Activated T-cell treated with anti-CD3 and anti-CD28 coated beads, Interleukin-2, amount 50 U/mL, for 72 hours (primary cell): ENCODE results near the gene TAF11L10. TPM values are rescaled to one million over a fixed set of nuclear protein-coding genes. Genes with fewer than 3 reads are reported as not detected.
"Not testable (repeated sequence)": the region's sequence is repeated elsewhere in the genome, so short reads cannot be mapped to it uniquely, and the experiment has no call there.

Experiments
- ATAC-seq, 2 donors: fragments of 150-1000 bp; cut with Tn5 transposase; replicated peaks in 1 of 2; 2 replicates each; pipeline ENCODE4 v1.10.0; 2021; ENCODE audit warnings: moderate library complexity in 2 of 2, mild to moderate bottlenecking in 1 of 2
- DNase-seq, 2 donors: peaks; one replicate each; pipeline ENCODE4 v3.0.0; 2021 to 2022; ENCODE audit warnings: mixed read lengths in 1 of 2
- H3K27ac Mint-ChIP-seq: one replicate; pipeline ENCODE4 v1.8.0; 2022; ENCODE audit warnings: mild to moderate bottlenecking, moderate library complexity, mixed read lengths
- H3K27me3 Mint-ChIP-seq: one replicate; pipeline ENCODE4 v1.8.0; 2022; ENCODE audit warnings: low read depth, mixed read lengths
- H3K36me3 Mint-ChIP-seq, 2 donors: one replicate each; pipeline ENCODE4 v1.8.0; 2022; ENCODE audit warnings: mixed read lengths in 2 of 2, mild to moderate bottlenecking in 1 of 2; ENCODE audit not compliant: insufficient read depth in 2 of 2
- H3K4me1 Mint-ChIP-seq: one replicate; pipeline ENCODE4 v1.8.0; 2022; ENCODE audit warnings: low read depth, mixed read lengths
- H3K4me3 Mint-ChIP-seq, 2 donors: one replicate each; pipeline ENCODE4 v1.8.0; 2022; ENCODE audit warnings: mild to moderate bottlenecking in 2 of 2, mixed read lengths in 2 of 2, moderate library complexity in 2 of 2
- H3K9me3 Mint-ChIP-seq, 2 donors: one replicate each; pipeline ENCODE4 v1.8.0; 2022; ENCODE audit warnings: mixed read lengths in 2 of 2
- total RNA-seq, 2 donors: library from RNA; stranded (reverse); gene quantifications; one replicate each; pipeline ENCODE4 v1.2.3, GENCODE V29; 2022

The TAF11L10 gene
- total RNA-seq = not detected

DNA sequence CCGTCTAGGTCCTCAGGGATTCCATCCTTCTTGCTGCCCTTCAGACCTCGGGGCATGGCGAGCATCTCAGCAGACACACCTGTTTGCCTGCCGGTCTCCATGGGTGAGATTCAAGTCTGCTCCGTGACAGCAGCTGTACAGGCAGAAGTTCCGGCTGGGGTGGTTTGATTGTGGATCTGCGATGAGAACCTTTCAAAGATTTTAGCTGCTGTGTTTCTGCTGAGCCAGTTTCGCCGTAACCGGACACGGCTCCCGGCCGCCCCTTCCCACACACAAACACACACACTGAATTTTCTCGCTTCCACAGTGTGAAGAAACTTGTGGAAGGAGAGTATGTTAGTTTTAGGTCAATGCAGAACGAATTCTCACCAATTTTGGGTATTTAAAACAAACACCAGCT is at the start of gene TAF11L10:
Gene TAF11L10, minus strand, starts transcription at position 101 of the 400 bp plus-strand sequence.
- H3K36me3 Mint-ChIP-seq, H3K27me3 Mint-ChIP-seq, H3K27ac Mint-ChIP-seq, DNase-seq, H3K4me3 Mint-ChIP-seq, H3K9me3 Mint-ChIP-seq, H3K4me1 Mint-ChIP-seq, ATAC-seq: not testable (repeated sequence)

GRCh38 chr5:17634160-17634559 is 36.5 kb upstream of the TAF11L10 start, which contains the start of gene TAF11L14:
Gene TAF11L14 (plus strand): TSS chr5:17634460.
- Mint-ChIP-seq H3K9me3 (peaks cover 2% of the 10 kb centered on the region in 2 donors), H3K27me3 (no peaks in the 10 kb centered on the region), H3K4me1 (no peaks in the 10 kb centered on the region), H3K4me3 (no peak within 1 kb of the TSS), H3K27ac (no peak within 1 kb of the TSS), H3K36me3 (no peaks in the 10 kb centered on the region)
- no peak for ATAC-seq
- no peak for DNase-seq

DNA sequence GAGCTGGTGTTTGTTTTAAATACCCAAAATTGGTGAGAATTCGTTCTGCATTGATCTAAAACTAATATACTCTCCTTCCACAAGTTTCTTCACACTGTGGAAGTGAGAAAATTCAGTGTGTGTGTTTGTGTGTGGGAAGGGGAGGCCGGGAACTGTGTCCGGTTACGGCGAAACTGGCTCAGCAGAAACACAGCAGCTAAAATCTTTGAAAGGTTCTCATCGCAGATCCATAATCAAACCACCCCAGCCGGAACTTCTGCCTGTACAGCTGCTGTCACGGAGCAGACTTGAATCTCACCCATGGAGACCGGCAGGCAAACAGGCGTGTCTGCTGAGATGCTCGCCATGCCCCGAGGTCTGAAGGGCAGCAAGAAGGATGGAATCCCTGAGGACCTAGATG is 34.2 kb upstream of the TAF11L10 start, which contains the start of gene TAF11L13:
Gene TAF11L13, plus strand, starts transcription at position 301 of the 400 bp plus-strand sequence.
- not testable (repeated sequence) for H3K9me3 Mint-ChIP-seq, H3K27me3 Mint-ChIP-seq, DNase-seq, H3K4me3 Mint-ChIP-seq, ATAC-seq, H3K27ac Mint-ChIP-seq, H3K4me1 Mint-ChIP-seq, H3K36me3 Mint-ChIP-seq

DNA sequence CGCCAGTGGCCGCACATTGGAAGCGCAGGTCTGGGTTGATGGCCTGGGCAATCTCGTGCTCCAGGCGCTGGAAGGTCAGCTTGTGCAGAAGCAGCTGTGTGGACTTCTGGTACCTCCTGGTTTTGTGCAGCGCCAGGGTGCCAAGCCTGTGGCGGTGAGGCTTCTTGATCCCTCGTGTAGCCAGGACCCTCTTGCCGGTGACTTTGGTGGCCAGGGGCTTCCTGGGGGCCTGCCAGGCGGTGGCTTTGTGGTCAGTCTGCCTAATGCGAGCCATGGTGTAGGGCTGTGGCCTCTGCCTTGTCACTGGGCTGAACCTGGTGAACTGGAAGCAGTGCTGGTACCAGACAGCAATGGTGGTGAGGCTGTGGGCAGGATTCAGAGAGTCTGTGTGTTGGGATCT is 28.1 kb upstream of the TAF11L10 start:
- Mint-ChIP-seq H3K27ac (no peak overlapping the region), H3K4me1 (no peaks in the 10 kb centered on the region), H3K9me3 (peaks cover 3 to 6% of the 10 kb centered on the region in 2 donors), H3K36me3 (no peaks in the 10 kb centered on the region), H3K27me3 (no peaks in the 10 kb centered on the region), H3K4me3 (no peak overlapping the region)
- ATAC-seq = no peak
- no peak for DNase-seq

GRCh38 chr5:17620627-17621026 is 23.0 kb upstream of the TAF11L10 start:
- ATAC-seq (no peak), DNase-seq (no peak)
- H3K36me3 Mint-ChIP-seq = no peaks in the 10 kb centered on the region
- H3K27ac Mint-ChIP-seq = no peak overlapping the region
- no peaks in the 10 kb centered on the region for H3K4me1 Mint-ChIP-seq
- H3K9me3 Mint-ChIP-seq = peaks cover 3 to 7% of the 10 kb centered on the region in 2 donors
- no peak overlapping the region for H3K4me3 Mint-ChIP-seq
- H3K27me3 Mint-ChIP-seq = no peaks in the 10 kb centered on the region

GRCh38 chr5:17619354-17619753 is 21.7 kb upstream of the TAF11L10 start:
- Mint-ChIP-seq H3K27me3 (no peaks in the 10 kb centered on the region), H3K27ac (no peak overlapping the region), H3K9me3 (peaks cover 5 to 7% of the 10 kb centered on the region in 2 donors), H3K4me3 (no peak overlapping the region), H3K36me3 (no peaks in the 10 kb centered on the region), H3K4me1 (no peaks in the 10 kb centered on the region)
- no peak for DNase-seq
- no peak for ATAC-seq

- Mint-ChIP-seq H3K4me1 (no peaks in the 10 kb centered on the region), H3K27me3 (no peaks in the 10 kb centered on the region), H3K9me3 (peaks cover 4 to 7% of the 10 kb centered on the region in 2 donors), H3K27ac (no peak overlapping the region), H3K4me3 (no peak overlapping the region), H3K36me3 (no peaks in the 10 kb centered on the region)
- ATAC-seq (no peak), DNase-seq (no peak)
Measured at GRCh38 chr5:17614872-17615605, 17.4 kb upstream of the TAF11L10 start.

GRCh38 chr5:17610092-17610491 is 12.5 kb upstream of the TAF11L10 start, which contains the start of gene TAF11L12:
Gene TAF11L12 (plus strand): TSS chr5:17610392.
- not testable (repeated sequence) for H3K27me3 Mint-ChIP-seq

DNA sequence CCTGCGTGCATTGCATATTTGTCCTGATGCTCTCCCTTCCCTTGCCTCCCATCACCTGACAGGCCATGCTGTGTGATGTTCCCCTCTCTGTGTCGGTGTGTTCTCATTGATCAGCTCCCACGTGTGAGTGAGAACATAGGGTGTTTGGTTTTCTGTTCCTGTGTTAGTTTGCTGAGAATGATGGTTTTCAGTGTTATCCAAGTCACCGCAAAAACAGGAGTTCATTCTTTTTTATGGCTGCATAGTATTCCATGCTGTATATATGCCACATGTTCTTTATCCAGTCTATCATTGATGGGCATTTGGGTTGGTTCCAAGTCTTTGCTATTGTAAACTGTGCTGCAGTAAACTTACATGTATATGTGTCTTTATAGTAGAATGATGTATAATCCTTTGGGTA is 9.8 kb upstream of the TAF11L10 start:
- not testable (repeated sequence) for H3K36me3 Mint-ChIP-seq, H3K4me1 Mint-ChIP-seq, H3K27ac Mint-ChIP-seq, H3K27me3 Mint-ChIP-seq, H3K9me3 Mint-ChIP-seq, H3K4me3 Mint-ChIP-seq, ATAC-seq, DNase-seq

More at GRCh38 chr5:17610092-17610491, 12.5 kb upstream of the TAF11L10 start, which contains the start of gene TAF11L12:
- not testable (repeated sequence) for H3K36me3 Mint-ChIP-seq, H3K9me3 Mint-ChIP-seq, H3K4me3 Mint-ChIP-seq, H3K4me1 Mint-ChIP-seq, ATAC-seq, H3K27ac Mint-ChIP-seq, DNase-seq

DNA sequence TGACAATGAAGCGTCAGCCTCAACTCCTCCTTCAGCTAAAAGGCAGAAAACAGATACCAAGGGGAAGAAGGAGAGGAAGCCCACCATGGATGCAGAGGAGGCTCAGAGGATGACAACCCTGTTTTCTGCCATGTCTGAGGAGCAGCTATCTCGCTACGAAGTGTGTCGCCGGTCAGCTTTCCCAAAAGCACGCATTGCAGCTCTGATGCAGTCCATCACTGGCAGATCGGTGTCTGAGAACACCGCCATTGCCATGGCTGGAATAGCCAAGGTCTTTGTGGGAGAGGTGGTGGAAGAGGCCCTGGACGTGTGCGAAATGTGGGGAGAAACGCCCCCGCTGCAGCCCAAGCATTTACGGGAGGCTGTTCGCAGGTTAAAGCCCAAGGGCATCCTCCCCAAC is 7.3 kb upstream of the TAF11L10 start:
- Mint-ChIP-seq H3K9me3 (peaks cover 0 to 8% of the 10 kb centered on the region in 2 donors), H3K27ac (no peak overlapping the region), H3K36me3 (no peaks in the 10 kb centered on the region), H3K4me3 (no peak overlapping the region), H3K4me1 (no peaks in the 10 kb centered on the region), H3K27me3 (no peaks in the 10 kb centered on the region)
- DNase-seq = no peak
- no peak for ATAC-seq

DNA sequence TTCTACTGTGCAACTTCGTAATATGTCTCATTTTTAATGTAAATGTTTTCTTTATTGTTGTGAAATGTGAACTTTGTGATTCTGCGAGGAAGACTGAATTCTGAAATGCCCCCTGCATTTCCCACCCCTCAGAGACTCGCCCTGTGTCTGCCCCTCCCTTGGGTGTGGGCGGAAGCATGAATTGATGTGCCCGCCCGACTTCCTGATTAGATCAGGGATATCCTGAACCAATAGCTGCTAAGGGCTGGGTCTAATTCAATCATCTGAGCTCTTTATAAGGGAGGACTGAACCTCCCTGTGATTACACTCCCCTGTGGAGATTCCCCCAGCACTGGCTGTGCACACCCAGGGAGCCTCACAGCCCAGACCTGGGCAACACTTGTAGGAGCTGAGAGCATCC is 6.3 kb upstream of the TAF11L10 start, which contains the start of gene TAF11L11:
Gene TAF11L11, plus strand, starts transcription at position 304 of the 400 bp plus-strand sequence.
- not testable (repeated sequence) for H3K4me1 Mint-ChIP-seq, H3K9me3 Mint-ChIP-seq, DNase-seq, ATAC-seq, H3K36me3 Mint-ChIP-seq, H3K4me3 Mint-ChIP-seq, H3K27me3 Mint-ChIP-seq, H3K27ac Mint-ChIP-seq

- H3K27me3 Mint-ChIP-seq, H3K9me3 Mint-ChIP-seq, H3K4me1 Mint-ChIP-seq, H3K27ac Mint-ChIP-seq, H3K4me3 Mint-ChIP-seq, ATAC-seq, DNase-seq, H3K36me3 Mint-ChIP-seq: not testable (repeated sequence)
Measured at GRCh38 chr5:17594255-17594654, 3.4 kb downstream of the TAF11L10 start, which contains the start of gene TAF11L9. Gene TAF11L9 (minus strand): TSS chr5:17594394.

DNA sequence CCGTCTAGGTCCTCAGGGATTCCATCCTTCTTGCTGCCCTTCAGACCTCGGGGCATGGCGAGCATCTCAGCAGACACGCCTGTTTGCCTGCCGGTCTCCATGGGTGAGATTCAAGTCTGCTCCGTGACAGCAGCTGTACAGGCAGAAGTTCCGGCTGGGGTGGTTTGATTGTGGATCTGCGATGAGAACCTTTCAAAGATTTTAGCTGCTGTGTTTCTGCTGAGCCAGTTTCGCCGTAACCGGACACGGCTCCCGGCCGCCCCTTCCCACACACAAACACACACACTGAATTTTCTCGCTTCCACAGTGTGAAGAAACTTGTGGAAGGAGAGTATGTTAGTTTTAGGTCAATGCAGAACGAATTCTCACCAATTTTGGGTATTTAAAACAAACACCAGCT is 6.8 kb downstream of the TAF11L10 start, which contains the start of gene TAF11L8:
Gene TAF11L8, minus strand, starts transcription at position 101 of the 400 bp plus-strand sequence.
- not testable (repeated sequence) for H3K4me3 Mint-ChIP-seq, DNase-seq, H3K27ac Mint-ChIP-seq, H3K4me1 Mint-ChIP-seq, H3K36me3 Mint-ChIP-seq, H3K27me3 Mint-ChIP-seq, ATAC-seq, H3K9me3 Mint-ChIP-seq
